ENCODE measurements around the gene TCF7L2.
"Not testable (repeated sequence)": the region's sequence is repeated elsewhere in the genome, so short reads cannot be mapped to it uniquely, and the experiment has no call there.

Gene TCF7L2

GRCh38 chr10:113047151-113047550, 97.1 kb downstream of the TCF7L2 start:
- DNase-seq (ENCODE audit: low read depth): no peak

GRCh38 chr10:113047605-113047962, 97.5 kb downstream of the TCF7L2 start:
- DNase-seq (ENCODE audit: low read depth): no peak

- no peak for DNase-seq (ENCODE audit: low read depth)
Observed at GRCh38 chr10:113047963-113048781, 98.1 kb downstream of the TCF7L2 start.

- no peak for DNase-seq (ENCODE audit: low read depth)
Observed at GRCh38 chr10:113049881-113050280, 99.8 kb downstream of the TCF7L2 start.

- DNase-seq (ENCODE audit: low read depth): no peak
Observed at GRCh38 chr10:113052076-113052830, 102.2 kb downstream of the TCF7L2 start.

GRCh38 chr10:113053091-113053490, 103.0 kb downstream of the TCF7L2 start:
- no peak for DNase-seq (ENCODE audit: low read depth)

- DNase-seq (ENCODE audit: low read depth): no peak
Observed at GRCh38 chr10:113053881-113054280, 103.8 kb downstream of the TCF7L2 start.

- DNase-seq (ENCODE audit: low read depth): no peak
Observed at GRCh38 chr10:113055458-113055857, 105.4 kb downstream of the TCF7L2 start.

- DNase-seq (ENCODE audit: low read depth): no peak
Observed at GRCh38 chr10:113056030-113056429, 106.0 kb downstream of the TCF7L2 start.

- DNase-seq (ENCODE audit: low read depth): no peak
Observed at GRCh38 chr10:113056441-113057021, 106.5 kb downstream of the TCF7L2 start.

GRCh38 chr10:113057948-113058522, 108.0 kb downstream of the TCF7L2 start:
- no peak for DNase-seq (ENCODE audit: low read depth)

GRCh38 chr10:113058523-113059370, 108.7 kb downstream of the TCF7L2 start:
- DNase-seq (ENCODE audit: low read depth): no peak

- no peak for DNase-seq (ENCODE audit: low read depth)
Observed at GRCh38 chr10:113059371-113059780, 109.3 kb downstream of the TCF7L2 start.

GRCh38 chr10:113060201-113061053, 110.4 kb downstream of the TCF7L2 start:
- no peak for DNase-seq (ENCODE audit: low read depth)

- DNase-seq (ENCODE audit: low read depth): no peak
Observed at GRCh38 chr10:113061054-113061430, 111.0 kb downstream of the TCF7L2 start.

GRCh38 chr10:113061557-113061956, 111.5 kb downstream of the TCF7L2 start:
- DNase-seq (ENCODE audit: low read depth): no peak

GRCh38 chr10:113063043-113063967, 113.3 kb downstream of the TCF7L2 start:
- DNase-seq (ENCODE audit: low read depth): no peak

- no peak for DNase-seq (ENCODE audit: low read depth)
Observed at GRCh38 chr10:113064039-113064438, 114.0 kb downstream of the TCF7L2 start.

- not testable (repeated sequence) for DNase-seq (ENCODE audit: low read depth)
Observed at GRCh38 chr10:113066120-113066519, 116.1 kb downstream of the TCF7L2 start.

Measured in activated T-cell treated with anti-CD3 and anti-CD28 coated beads for 24 hours (primary cell).